NCI-H1436 (cell line): ENCODE measurements around the gene ACOT13.
"Not testable (repeated sequence)": the region's sequence is repeated elsewhere in the genome, so short reads cannot be mapped to it uniquely, and the experiment has no call there.

Experiments
- DNase-seq: peaks from one replicate; lab custom pipeline; 2025; lab: John Stamatoyannopoulos, UW

ACOT13 gene

DNA sequence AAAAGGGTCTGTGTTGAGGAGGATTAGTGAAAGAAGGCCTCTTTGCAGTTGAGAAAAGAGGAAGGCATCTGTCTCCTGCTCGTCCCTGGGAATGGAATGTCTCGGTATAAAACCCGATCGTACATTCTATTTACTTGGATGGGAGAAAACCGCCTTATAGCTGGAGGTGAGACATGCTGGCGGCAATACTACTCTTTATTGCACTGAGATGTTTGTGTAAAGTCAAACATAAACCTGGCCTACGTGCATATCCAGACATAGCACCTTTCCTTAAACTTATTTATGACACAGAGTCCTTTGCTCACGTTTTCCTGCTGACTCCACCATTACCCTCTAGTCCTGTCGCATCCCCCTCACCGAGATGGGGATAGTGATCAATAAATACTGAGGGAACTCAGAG lies 4.6 kb upstream of the ACOT13 start:
- no peak for DNase-seq

GRCh38 chr6:24663189-24663588 lies 3.7 kb upstream of the ACOT13 start:
- DNase-seq: no peak

- no peak for DNase-seq
These were observed 2.6 kb upstream of the ACOT13 start for GRCh38 chr6:24664046-24664987.

GRCh38 chr6:24666097-24666640 lies 708 bp upstream of the ACOT13 start:
- no peak for DNase-seq

DNA sequence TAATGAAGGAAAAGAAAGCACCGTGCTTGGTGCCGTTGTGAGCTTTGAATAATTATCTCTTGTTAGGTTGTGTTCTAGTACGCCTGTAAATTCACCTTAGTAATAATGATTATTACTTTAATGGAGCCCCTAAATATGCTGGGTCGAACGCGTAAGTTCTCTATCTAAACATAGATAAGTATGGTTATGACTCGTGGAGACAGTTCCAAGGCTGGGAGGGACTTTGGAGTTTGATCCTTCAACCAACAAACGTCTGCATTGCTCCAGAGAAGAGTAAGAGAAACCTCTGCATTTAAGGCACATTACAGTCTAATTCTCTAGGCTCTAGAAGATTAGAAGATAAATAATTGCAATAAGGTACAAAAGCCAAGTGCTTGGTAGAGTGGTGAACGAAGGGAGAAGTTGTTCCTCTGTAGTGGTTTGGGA lies 514 bp downstream of the ACOT13 start:
- DNase-seq: no peak

GRCh38 chr6:24668066-24668996 lies 1.5 kb downstream of the ACOT13 start:
- DNase-seq: not testable (repeated sequence)

DNA sequence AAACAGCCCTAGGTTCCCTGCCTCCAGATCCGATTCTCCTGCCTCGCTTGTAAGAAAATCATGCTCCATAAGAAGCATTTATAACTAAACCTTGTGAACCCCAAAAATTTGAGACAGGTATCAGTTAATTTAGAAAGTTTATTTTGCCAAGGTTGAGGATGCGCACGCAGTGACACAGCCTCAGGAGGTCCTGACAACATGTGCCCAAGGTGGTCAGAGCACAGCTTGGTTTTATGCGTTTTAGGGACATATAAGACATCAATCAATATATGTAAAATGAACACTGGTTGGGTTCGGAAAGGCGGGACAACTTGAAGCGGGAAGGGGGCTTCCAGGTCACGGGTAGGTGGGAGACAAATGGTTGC lies 2.1 kb downstream of the ACOT13 start:
- no peak for DNase-seq

GRCh38 chr6:24670492-24670891 lies 3.6 kb downstream of the ACOT13 start:
- not testable (repeated sequence) for DNase-seq

DNA sequence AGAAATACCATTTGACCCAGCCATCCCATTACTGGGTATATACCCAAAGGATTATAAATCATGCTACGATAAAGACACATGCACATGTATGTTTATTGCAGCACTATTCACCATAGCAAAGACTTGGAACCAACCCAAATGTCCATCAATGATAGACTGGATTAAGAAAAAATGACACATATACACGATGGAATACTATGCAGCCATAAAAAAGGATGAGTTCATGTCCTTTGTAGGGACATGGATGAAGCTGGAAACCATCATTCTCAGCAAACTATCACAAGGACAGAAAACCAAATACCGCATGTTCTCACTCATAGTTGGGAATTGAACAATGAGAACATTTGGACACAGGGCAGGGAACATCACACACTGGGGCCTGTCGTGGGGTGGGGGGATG lies 4.2 kb downstream of the ACOT13 start:
- DNase-seq: not testable (repeated sequence)

- no peak for DNase-seq
These were observed 5.8 kb downstream of the ACOT13 start for GRCh38 chr6:24672620-24673182.

DNA sequence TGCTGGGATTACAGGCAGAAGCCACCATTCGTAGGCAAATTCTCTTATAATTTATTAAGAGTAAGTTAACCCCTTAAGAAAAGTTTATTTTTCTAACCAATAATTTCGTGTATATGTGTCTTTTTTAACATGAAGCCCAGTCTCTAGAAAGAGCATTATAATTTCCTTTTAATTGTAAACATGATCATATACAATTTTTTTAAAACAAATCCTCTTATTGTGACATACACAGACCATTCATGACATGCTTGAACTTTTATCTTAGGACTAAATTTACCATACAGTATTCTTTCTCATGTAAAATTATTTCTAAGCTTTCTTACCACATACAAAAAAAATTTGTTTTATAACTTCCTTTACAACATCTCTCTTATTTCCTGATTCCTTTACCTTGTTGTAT lies 6.7 kb downstream of the ACOT13 start:
- no peak for DNase-seq

DNA sequence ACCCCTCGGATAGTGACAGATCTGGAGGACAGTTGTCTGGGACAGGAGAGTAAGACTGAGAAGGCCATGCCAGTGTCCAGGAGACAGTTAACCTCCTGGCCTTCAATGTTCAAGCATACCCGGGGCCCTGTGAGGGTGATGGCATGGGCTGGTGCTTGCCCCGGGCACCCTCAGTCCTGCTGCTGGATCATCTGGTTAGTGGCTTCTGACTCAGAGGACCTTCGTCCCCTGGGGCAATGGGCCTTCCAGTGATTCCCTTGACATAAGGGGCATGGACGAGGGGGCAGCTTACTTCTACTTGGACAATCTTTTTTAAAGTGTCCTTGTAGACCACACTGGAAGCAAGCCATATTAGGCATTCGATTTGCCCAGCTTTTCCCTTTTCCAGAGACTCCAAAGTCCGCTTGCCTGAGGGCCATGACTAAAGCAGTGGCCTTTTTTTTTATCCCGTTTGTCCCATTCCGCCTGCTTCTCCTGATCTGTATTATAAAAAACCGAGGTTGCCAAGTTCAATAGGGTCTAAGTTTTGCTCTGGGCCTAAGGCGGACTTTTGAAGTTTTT lies 12.0 kb downstream of the ACOT13 start:
- DNase-seq: not testable (repeated sequence)

- DNase-seq: no peak
These were observed 13.7 kb downstream of the ACOT13 start for GRCh38 chr6:24680582-24680981.

DNA sequence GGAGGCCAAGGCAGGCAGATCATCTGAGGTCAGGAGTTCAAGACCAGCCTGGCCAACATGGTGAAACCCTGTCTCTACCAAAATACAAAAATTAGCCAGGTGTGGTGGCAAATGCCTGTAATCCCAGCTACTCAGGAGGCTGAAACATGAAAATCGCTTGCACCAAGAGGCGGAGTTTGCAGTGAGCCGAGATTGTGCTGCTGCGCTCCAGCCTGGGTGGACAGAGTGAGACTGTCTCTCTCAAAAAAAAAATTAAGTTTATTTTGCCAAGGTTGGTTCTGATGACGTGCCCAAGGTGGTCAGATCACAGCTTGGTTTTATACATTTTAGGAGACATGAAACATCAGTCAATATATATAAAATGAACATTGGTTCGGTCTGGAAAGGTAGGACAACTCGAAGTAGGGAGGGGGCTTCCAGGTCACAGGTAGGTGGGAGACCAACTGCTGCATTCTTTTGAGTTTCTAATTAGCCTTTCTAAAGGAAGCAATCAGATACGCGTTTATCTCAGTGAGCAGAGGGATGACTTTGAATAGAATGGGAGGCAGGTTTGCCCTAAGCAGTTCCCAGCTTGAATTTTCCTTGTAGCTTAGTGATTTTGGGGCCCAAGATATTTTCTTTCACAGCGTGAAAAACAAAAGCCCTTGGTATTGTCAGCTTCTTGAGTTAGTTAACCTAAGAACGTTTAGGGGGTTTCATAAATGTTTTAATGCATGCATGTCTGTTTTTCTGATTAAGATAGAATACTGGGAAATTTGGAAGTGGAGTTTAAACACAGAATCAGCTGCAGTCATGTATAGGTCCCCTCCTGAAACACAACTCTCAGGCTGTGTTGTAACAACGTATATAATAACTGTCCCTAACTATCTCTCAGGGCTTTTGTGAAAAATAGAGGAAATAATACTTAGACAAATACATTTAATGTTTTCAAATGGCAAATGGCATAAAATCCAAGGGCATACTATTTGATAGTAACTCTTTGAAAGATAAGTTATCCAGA lies 16.7 kb downstream of the ACOT13 start:
- DNase-seq: no peak

DNA sequence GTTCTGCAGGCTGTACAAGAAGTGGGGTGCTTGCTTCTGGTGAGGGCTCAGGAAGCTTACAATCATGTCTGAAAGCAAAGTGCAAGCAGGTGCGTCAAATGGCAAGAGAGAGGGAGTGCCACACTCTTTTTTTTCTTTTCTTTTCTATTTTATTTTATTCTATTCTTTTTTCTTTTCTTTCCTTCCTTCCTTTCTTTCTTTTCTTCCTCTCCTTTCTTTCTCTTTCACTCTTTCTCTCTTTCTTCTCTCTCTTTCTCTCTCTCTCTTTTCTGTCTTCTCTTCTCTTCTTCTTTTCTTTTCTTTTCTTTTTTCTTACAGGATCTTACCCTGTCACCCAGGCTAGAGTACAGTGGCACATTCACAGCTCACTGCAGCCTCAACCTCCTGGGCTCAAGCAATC lies 19.5 kb downstream of the ACOT13 start:
- no peak for DNase-seq

GRCh38 chr6:24686946-24687345 lies 20.1 kb downstream of the ACOT13 start:
- no peak for DNase-seq

- no peak for DNase-seq
These were observed 23.1 kb downstream of the ACOT13 start for GRCh38 chr6:24689964-24690363.

GRCh38 chr6:24690593-24690992 lies 23.7 kb downstream of the ACOT13 start:
- DNase-seq: no peak

GRCh38 chr6:24691550-24691949 lies 24.7 kb downstream of the ACOT13 start:
- DNase-seq: no peak

DNA sequence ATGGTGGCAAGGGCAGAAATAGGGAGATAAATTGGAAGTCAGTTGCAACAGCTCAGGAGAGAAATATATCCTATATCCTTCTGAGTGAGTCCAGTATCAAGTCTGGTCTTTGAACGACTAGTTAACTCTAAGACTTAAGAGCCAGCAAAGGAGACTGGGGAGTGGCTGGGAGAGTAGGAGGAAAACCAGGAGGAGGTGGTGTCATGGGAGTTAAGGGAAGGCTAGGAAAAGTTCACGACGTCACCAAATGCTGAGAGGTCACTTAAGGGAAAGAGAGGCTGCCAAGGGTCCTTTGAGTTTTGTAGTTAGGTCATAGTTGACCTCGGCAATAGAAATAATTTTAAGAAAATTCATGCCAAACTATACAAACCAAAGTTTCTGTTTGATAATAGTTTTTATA lies 25.1 kb downstream of the ACOT13 start:
- no peak for DNase-seq

GRCh38 chr6:24692415-24692814 lies 25.5 kb downstream of the ACOT13 start:
- no peak for DNase-seq
